Neural progenitor cell (in vitro differentiated cells): Measurements from ENCODE around the gene EGFLAM. TPM values are rescaled to one million over a fixed set of nuclear protein-coding genes. Genes with fewer than 3 reads are reported as not detected.

ENCODE experiments used
- DNase-seq: peaks from one replicate; pipeline ENCODE4 v3.0.0-alpha.2; 2016; ENCODE audit warnings: low spot score
- H2AFZ ChIP-seq: fragments of 200-600 bp; sonication (generic); replicated peaks from 2 replicates; pipeline ENCODE4 v1.6.1; 2016; ENCODE audit warnings: antibody characterized with exemption
- H3F3A ChIP-seq: fragments of 200-600 bp; sonication (generic); 2 replicates; pipeline ENCODE4 v1.6.1; 2016; ENCODE audit warnings: antibody characterized with exemption, low read depth
- H3K27ac ChIP-seq: fragments of 200-600 bp; sonication (generic); 2 replicates; pipeline ENCODE4 v1.5.1; 2016; ENCODE audit warnings: mild to moderate bottlenecking
- H3K27me3 ChIP-seq: fragments of 200-600 bp; sonication (generic); 2 replicates; pipeline ENCODE4 v1.6.1; 2016; ENCODE audit warnings: mild to moderate bottlenecking, moderate library complexity
- H3K36me3 ChIP-seq: fragments of 200-600 bp; sonication (generic); 2 replicates; pipeline ENCODE4 v1.5.1; 2016
- H3K4me1 ChIP-seq: fragments of 200-600 bp; sonication (generic); 2 replicates; pipeline ENCODE4 v1.6.1; 2016; ENCODE audit warnings: mixed run types
- H3K4me2 ChIP-seq: fragments of 200-600 bp; sonication (generic); 2 replicates; pipeline ENCODE4 v1.6.1; 2016
- H3K4me3 ChIP-seq: fragments of 200-600 bp; sonication (generic); 2 replicates; pipeline ENCODE4 v1.5.1; 2016
- H3K79me2 ChIP-seq: fragments of 200-600 bp; sonication (generic); 2 replicates; pipeline ENCODE4 v1.6.1; 2016; ENCODE audit warnings: low read depth
- H3K9ac ChIP-seq: fragments of 200-600 bp; sonication (generic); 2 replicates; pipeline ENCODE4 v1.6.1; 2016
- H3K9me3 ChIP-seq: fragments of 200-600 bp; sonication (generic); 2 replicates; pipeline ENCODE4 v1.5.1; 2016; ENCODE audit warnings: low read depth
- H4K20me1 ChIP-seq: fragments of 200-600 bp; sonication (generic); 2 replicates; pipeline ENCODE4 v1.6.1; 2016; ENCODE audit warnings: low read depth
- H3K27ac Mint-ChIP-seq: 3 replicates; pipeline ENCODE4 v1.8.0; 2021; ENCODE audit warnings: mixed read lengths
- H3K27me3 Mint-ChIP-seq: 2 replicates; pipeline ENCODE4 v1.8.0; 2022; ENCODE audit warnings: low read depth, mild to moderate bottlenecking, inconsistent platforms, moderate library complexity, mixed read lengths; ENCODE audit not compliant: insufficient read depth
- H3K36me3 Mint-ChIP-seq: 3 replicates; pipeline ENCODE4 v1.8.0; 2021; ENCODE audit warnings: mixed read lengths
- H3K4me1 Mint-ChIP-seq: 3 replicates; pipeline ENCODE4 v1.8.0; 2021; ENCODE audit warnings: mixed read lengths
- H3K4me3 Mint-ChIP-seq: 3 replicates; pipeline ENCODE4 v1.8.0; 2021; ENCODE audit warnings: mild to moderate bottlenecking, moderate library complexity, mixed read lengths
- H3K9me3 Mint-ChIP-seq: 3 replicates; pipeline ENCODE4 v1.8.0; 2020; ENCODE audit warnings: mixed read lengths
- EZH2 ChIP-seq: fragments of 200-600 bp; sonication (generic); IDR thresholded peaks from 2 replicates; pipeline ENCODE4 v1.6.1; 2017; ENCODE audit warnings: antibody characterized with exemption, mild to moderate bottlenecking, moderate library complexity
- EZH2phosphoT487 ChIP-seq: fragments of 200-600 bp; sonication (generic); IDR thresholded peaks from 2 replicates; pipeline ENCODE4 v1.6.1; 2017; ENCODE audit warnings: antibody characterized with exemption
- total RNA-seq: library from RNA; depleted of rRNA; stranded (reverse); fragments of >200 nt; gene quantifications from 2 replicates; pipeline ENCODE4 v1.2.3, GENCODE V29; 2015; ENCODE audit warnings: low replicate concordance
- TF ChIP-seq, protein P1 (sequence below): fragments of 200-600 bp; sonication (generic); IDR thresholded peaks from 2 replicates; pipeline ENCODE4 v1.5.1; 2017; ENCODE audit warnings: antibody characterized with exemption, mild to moderate bottlenecking

EGFLAM gene
- total RNA-seq, 1 donor from 2014 or later = 0.69 TPM

DNA sequence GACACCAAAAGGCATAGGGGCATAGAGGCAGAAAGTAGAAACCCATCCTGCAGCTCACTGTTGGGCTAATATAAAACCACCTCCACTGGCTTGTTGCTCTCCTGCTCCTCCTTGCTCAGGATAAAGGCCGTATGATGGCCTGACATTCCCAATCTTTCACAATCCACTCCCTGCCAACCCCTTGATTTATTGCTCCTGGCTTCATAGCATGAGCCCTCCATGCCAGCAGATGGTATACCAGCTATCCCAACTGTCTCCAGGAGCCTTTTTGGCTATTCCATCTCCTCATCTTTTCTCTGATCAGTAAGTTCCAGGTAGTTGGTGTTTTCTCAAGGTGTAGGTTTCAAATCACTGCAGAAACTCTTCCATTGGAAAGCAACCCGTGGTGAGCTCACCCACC is 128.8 kb downstream of the EGFLAM start:
- Mint-ChIP-seq H3K36me3 (no peaks in the 10 kb centered on the region), H3K27me3 (peaks cover 2% of the 10 kb centered on the region), H3K4me1 (peaks cover 7% of the 10 kb centered on the region), H3K4me3 (no peak overlapping the region), H3K9me3 (no peaks in the 10 kb centered on the region), H3K27ac (no peak overlapping the region)
- no peak overlapping the region for H3K4me3 ChIP-seq
- H3K4me2 ChIP-seq = no peak overlapping the region
- no peak overlapping the region for H3K9ac ChIP-seq
- no peaks in the 10 kb centered on the region for H3F3A ChIP-seq
- DNase-seq = no peak
- no peaks in the 10 kb centered on the region for H4K20me1 ChIP-seq
- no peaks in the 10 kb centered on the region for H3K79me2 ChIP-seq
- H3K9me3 ChIP-seq = no peaks in the 10 kb centered on the region
- TF ChIP-seq EZH2 (no peak), EZH2phosphoT487 (no peak)
- TF ChIP-seq, protein P1, sequence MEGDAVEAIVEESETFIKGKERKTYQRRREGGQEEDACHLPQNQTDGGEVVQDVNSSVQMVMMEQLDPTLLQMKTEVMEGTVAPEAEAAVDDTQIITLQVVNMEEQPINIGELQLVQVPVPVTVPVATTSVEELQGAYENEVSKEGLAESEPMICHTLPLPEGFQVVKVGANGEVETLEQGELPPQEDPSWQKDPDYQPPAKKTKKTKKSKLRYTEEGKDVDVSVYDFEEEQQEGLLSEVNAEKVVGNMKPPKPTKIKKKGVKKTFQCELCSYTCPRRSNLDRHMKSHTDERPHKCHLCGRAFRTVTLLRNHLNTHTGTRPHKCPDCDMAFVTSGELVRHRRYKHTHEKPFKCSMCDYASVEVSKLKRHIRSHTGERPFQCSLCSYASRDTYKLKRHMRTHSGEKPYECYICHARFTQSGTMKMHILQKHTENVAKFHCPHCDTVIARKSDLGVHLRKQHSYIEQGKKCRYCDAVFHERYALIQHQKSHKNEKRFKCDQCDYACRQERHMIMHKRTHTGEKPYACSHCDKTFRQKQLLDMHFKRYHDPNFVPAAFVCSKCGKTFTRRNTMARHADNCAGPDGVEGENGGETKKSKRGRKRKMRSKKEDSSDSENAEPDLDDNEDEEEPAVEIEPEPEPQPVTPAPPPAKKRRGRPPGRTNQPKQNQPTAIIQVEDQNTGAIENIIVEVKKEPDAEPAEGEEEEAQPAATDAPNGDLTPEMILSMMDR = no peak
- H3K27me3 ChIP-seq = peaks cover 7% of the 10 kb centered on the region
- no peak overlapping the region for H3K27ac ChIP-seq
- H3K36me3 ChIP-seq = no peaks in the 10 kb centered on the region
- H2AFZ ChIP-seq = no peak overlapping the region
- H3K4me1 ChIP-seq = no peaks in the 10 kb centered on the region

DNA sequence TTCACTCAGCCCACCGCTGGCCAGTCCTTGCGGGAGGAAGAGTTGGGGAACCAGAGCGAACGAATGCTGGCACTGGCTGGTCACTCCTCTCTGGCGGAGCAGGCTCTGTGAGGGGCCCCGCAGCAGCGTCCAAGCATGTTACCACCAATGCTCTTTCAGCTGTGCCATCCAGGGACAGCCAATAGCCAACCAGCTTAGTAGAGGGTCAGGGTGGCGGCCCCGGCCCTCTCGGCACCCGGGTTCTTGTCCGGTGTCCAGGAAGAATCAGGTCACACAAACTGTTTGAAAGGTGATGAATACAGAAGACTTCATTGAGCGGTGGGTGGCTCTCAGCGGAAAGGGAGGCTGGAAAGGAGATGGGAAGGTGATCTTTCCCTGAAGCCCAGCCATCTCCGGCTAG is 135.3 kb downstream of the EGFLAM start:
- H3K9ac ChIP-seq = no peak overlapping the region
- no peaks in the 10 kb centered on the region for H4K20me1 ChIP-seq
- H3K4me1 ChIP-seq = peaks cover 5% of the 10 kb centered on the region
- DNase-seq = no peak
- no peak overlapping the region for H3K4me3 ChIP-seq
- peaks cover 2% of the 10 kb centered on the region for H3K36me3 Mint-ChIP-seq
- no peak overlapping the region for H2AFZ ChIP-seq
- H3K27me3 ChIP-seq = no peaks in the 10 kb centered on the region
- H3K4me1 Mint-ChIP-seq = peaks cover 17% of the 10 kb centered on the region
- H3K27ac Mint-ChIP-seq = no peak overlapping the region
- TF ChIP-seq EZH2phosphoT487 (no peak), EZH2 (no peak)
- TF ChIP-seq, protein P1 = no peak
- no peaks in the 10 kb centered on the region for H3K9me3 ChIP-seq
- H3K4me3 Mint-ChIP-seq = no peak overlapping the region
- H3K27me3 Mint-ChIP-seq = peaks cover 2% of the 10 kb centered on the region
- no peaks in the 10 kb centered on the region for H3K79me2 ChIP-seq
- no peak overlapping the region for H3K4me2 ChIP-seq
- no peaks in the 10 kb centered on the region for H3F3A ChIP-seq
- no peaks in the 10 kb centered on the region for H3K9me3 Mint-ChIP-seq
- no peaks in the 10 kb centered on the region for H3K36me3 ChIP-seq
- no peak overlapping the region for H3K27ac ChIP-seq

DNA sequence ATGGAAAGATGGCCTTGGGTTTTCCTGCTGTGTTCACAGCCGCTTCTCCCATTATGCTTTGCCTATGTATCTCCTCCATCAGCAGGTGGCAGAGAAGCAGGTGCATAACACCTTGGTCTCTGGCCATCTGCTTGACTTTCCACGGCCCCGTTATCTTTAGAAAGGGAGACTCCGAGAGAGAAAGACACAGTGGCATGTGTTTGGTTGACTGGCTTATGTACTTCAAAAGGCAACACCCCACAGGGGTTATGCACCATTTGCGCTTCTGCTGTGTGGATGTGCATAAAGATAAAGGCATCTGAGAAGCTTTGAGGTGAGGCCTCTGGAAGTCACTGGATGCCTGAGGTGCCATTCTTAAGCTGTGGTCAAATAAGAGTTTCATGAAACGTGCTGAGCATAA is 138.4 kb downstream of the EGFLAM start:
- no peaks in the 10 kb centered on the region for H3K9me3 Mint-ChIP-seq
- H3K4me3 Mint-ChIP-seq = no peak overlapping the region
- Histone ChIP-seq H3K27me3 (no peaks in the 10 kb centered on the region), H3K9ac (no peak overlapping the region), H3K79me2 (no peaks in the 10 kb centered on the region), H4K20me1 (no peaks in the 10 kb centered on the region), H3K4me3 (no peak overlapping the region), H3K9me3 (no peaks in the 10 kb centered on the region), H2AFZ (no peak overlapping the region), H3K4me1 (peaks cover 5% of the 10 kb centered on the region), H3K27ac (no peak overlapping the region), H3K36me3 (no peaks in the 10 kb centered on the region), H3K4me2 (no peak overlapping the region), H3F3A (no peaks in the 10 kb centered on the region)
- H3K27ac Mint-ChIP-seq = no peak overlapping the region
- DNase-seq = no peak
- no peaks in the 10 kb centered on the region for H3K27me3 Mint-ChIP-seq
- H3K36me3 Mint-ChIP-seq = peaks cover 2% of the 10 kb centered on the region
- TF ChIP-seq, protein P1 = no peak
- TF ChIP-seq EZH2phosphoT487 = no peak
- no peak for TF ChIP-seq EZH2
- H3K4me1 Mint-ChIP-seq = peaks cover 17% of the 10 kb centered on the region
